Endothelial cell of umbilical vein (primary cell): ENCODE data around the gene USP7. TPM values are rescaled to one million over a fixed set of nuclear protein-coding genes. Genes with fewer than 3 reads are reported as not detected.

Experiments
- BruUV-seq: library from RNA; stranded (reverse); fragments of 400-500 nt; replicated peaks from 2 replicates; lab custom pipeline; 2021; lab: Mats Ljungman, UMichigan
- CTCF ChIA-PET: fragments of 300-600, 350-600 bp; sonication (Branson Sonifier 250); formaldehyde crosslinking; loops from one replicate; lab custom pipeline; 2021; ENCODE audit warnings: antibody characterized with exemption, inconsistent platforms; lab: Charles Lee
- POLR2A ChIA-PET: fragments of 300-600, 350-600 bp; sonication (Branson Sonifier 250); formaldehyde crosslinking; loops from one replicate; lab custom pipeline; 2021; ENCODE audit warnings: antibody characterized with exemption, inconsistent platforms; lab: Charles Lee
- DNase-seq: peaks from one replicate; pipeline ENCODE4 v3.0.0-alpha.2; 2011; ENCODE audit warnings: low read depth, low spot score
- FAIRE-seq: peaks from 2 replicates; lab custom pipeline; 2011; peaks lifted over from hg19 to GRCh38; lab: Jason Lieb, UNC
- H2AFZ ChIP-seq: 2 replicates; pipeline ENCODE4 v1.6.0; 2012; ENCODE audit warnings: low read depth, low read length, control low read depth, inconsistent platforms
- H3K27ac ChIP-seq: 2 replicates; pipeline ENCODE4 v1.5.1; 2011; ENCODE audit warnings: low read depth, mild to moderate bottlenecking, control low read depth, low read length, moderate library complexity; ENCODE audit not compliant: insufficient read depth
- H3K27me3 ChIP-seq, 2 experiments: 2 replicates each; pipeline versions ENCODE4 v1.6.0 to v1.6.1; 2011; ENCODE audit warnings: low read length in 2 of 2, mixed read lengths in 1 of 2; ENCODE audit not compliant: control insufficient read depth in 2 of 2, insufficient read depth in 2 of 2
- H3K36me3 ChIP-seq, 2 experiments: 2 replicates in 1 of 2; 3 replicates in 1 of 2; pipeline ENCODE4 v1.5.1; 2011; ENCODE audit warnings: low read length in 2 of 2, mild to moderate bottlenecking in 1 of 2, moderate library complexity in 1 of 2; ENCODE audit not compliant: control insufficient read depth in 2 of 2, insufficient read depth in 2 of 2; ENCODE audit errors: extremely low read depth in 1 of 2
- H3K4me1 ChIP-seq: 3 replicates; pipeline ENCODE4 v1.5.1; 2011; ENCODE audit warnings: mild to moderate bottlenecking, low read length; ENCODE audit not compliant: control insufficient read depth, insufficient read depth; ENCODE audit errors: extremely low read depth
- H3K4me2 ChIP-seq: 2 replicates; pipeline ENCODE4 v1.6.1; 2011; ENCODE audit warnings: low read length, control low read depth, mixed read lengths; ENCODE audit not compliant: insufficient read depth
- H3K4me3 ChIP-seq, 3 experiments: fragments of 200-600 bp in 1 of 3; sonication (generic), shearing (Covaris generic) in 1 of 3; replicated peaks in 1 of 3; 2 replicates each; pipeline ENCODE4 v1.5.1; 2011 to 2016; ENCODE audit warnings: control low read depth in 3 of 3, low read length in 3 of 3, mild to moderate bottlenecking in 2 of 3, inconsistent platforms in 1 of 3, low read depth in 1 of 3, moderate library complexity in 1 of 3; ENCODE audit not compliant: insufficient read depth in 1 of 3
- H3K79me2 ChIP-seq: 2 replicates; pipeline ENCODE4 v1.6.0; 2012; ENCODE audit warnings: low read length, inconsistent platforms; ENCODE audit not compliant: control insufficient read depth, insufficient read depth
- H3K9ac ChIP-seq: replicated peaks from 2 replicates; pipeline ENCODE3; 2011; ENCODE audit warnings: low read length, control low read depth; ENCODE audit not compliant: insufficient read depth; ENCODE audit errors: extremely low read depth
- H3K9me1 ChIP-seq: replicated peaks from 3 replicates; pipeline ENCODE4 v1.6.0; 2011; ENCODE audit warnings: mild to moderate bottlenecking, low read length; ENCODE audit not compliant: control insufficient read depth, insufficient read depth; ENCODE audit errors: extremely low read depth
- H3K9me3 ChIP-seq: replicated peaks from 2 replicates; pipeline ENCODE4 v1.5.1; 2012; ENCODE audit warnings: low read length, inconsistent platforms; ENCODE audit not compliant: control insufficient read depth, insufficient read depth
- H4K20me1 ChIP-seq: replicated peaks from 2 replicates; pipeline ENCODE3; 2011; ENCODE audit warnings: mild to moderate bottlenecking, low read length; ENCODE audit not compliant: control insufficient read depth, insufficient read depth; ENCODE audit errors: extremely low read depth
- CTCF ChIP-seq, 2 donors: IDR thresholded peaks; 1 replicate in 1 of 2; 2 replicates in 1 of 2; pipeline ENCODE4 v1.5.1; 2011; ENCODE audit warnings: low read length in 2 of 2, mild to moderate bottlenecking in 2 of 2, moderate library complexity in 2 of 2, control low read depth in 1 of 2, inconsistent platforms in 1 of 2, low read depth in 1 of 2; ENCODE audit not compliant: insufficient read depth in 1 of 2; ENCODE audit errors: extremely low read depth in 1 of 2
- EZH2 ChIP-seq: IDR thresholded peaks from 2 replicates; pipeline ENCODE4 v1.6.1; 2012; ENCODE audit warnings: borderline replicate concordance, low read depth, mild to moderate bottlenecking, moderate library complexity, low read length, inconsistent platforms; ENCODE audit not compliant: severe bottlenecking
- FOS ChIP-seq: IDR thresholded peaks from 2 replicates; pipeline ENCODE4 v1.6.1; 2011; ENCODE audit warnings: mild to moderate bottlenecking, low read length, moderate library complexity, borderline replicate concordance; ENCODE audit not compliant: insufficient read depth
- GATA2 ChIP-seq: IDR thresholded peaks from 2 replicates; pipeline ENCODE4 v1.7.0; 2011; ENCODE audit warnings: low read depth, mild to moderate bottlenecking, moderate library complexity, mixed read lengths, low read length; ENCODE audit not compliant: insufficient read length, insufficient read depth
- JUN ChIP-seq: IDR thresholded peaks from 2 replicates; pipeline ENCODE4 v1.6.1; 2011; ENCODE audit warnings: borderline replicate concordance, low read depth; ENCODE audit not compliant: insufficient read length, insufficient read depth
- MAX ChIP-seq: IDR thresholded peaks from 2 replicates; pipeline ENCODE4 v1.6.1; 2011; ENCODE audit not compliant: insufficient read depth, insufficient read length
- MYC ChIP-seq: IDR thresholded peaks from one replicate; pipeline ENCODE4 v1.6.1; 2011; ENCODE audit warnings: mild to moderate bottlenecking, low read depth, low read length
- POLR2A ChIP-seq: IDR thresholded peaks from 2 replicates; pipeline ENCODE4 v1.6.1; 2012; ENCODE audit warnings: low read depth, mild to moderate bottlenecking, control low read depth, low read length
- POLR2AphosphoS5 ChIP-seq: IDR thresholded peaks from 2 replicates; pipeline ENCODE4 v1.6.1; 2012; ENCODE audit warnings: low read depth, mild to moderate bottlenecking, control low read depth, low read length, moderate library complexity; ENCODE audit not compliant: insufficient read depth
- dilution Hi-C: fragments of 300-500 bp; cut with MboI; formaldehyde crosslinking; loops from one replicate; pipeline ENCODE4 v1.15.0; 2019; ENCODE audit warnings: low sequenced_read_pairs; ENCODE audit not compliant: extremely low pct_ligation_motif_present
- intact Hi-C: fragments of 100-400 bp; cut with micrococcal nuclease; formaldehyde crosslinking; loops from one replicate; pipeline ENCODE4 v1.10.0; 2022
- polyA plus RNA-seq, 4 experiments: library from polyadenylated mRNA; depleted of rRNA in 3 of 4; stranded (reverse) in 3 of 4; unstranded in 1 of 4; fragments of >200 nt; gene quantifications; 2 replicates each; pipeline versions ENCODE4 v1.2.1 to v1.2.3, GENCODE V29; 2011 to 2012; ENCODE audit warnings: missing spikeins in 1 of 4
- total RNA-seq: library from RNA; stranded (reverse); gene quantifications from 2 replicates; pipeline ENCODE4 v1.2.3, GENCODE V29; 2021

USP7 gene
- total and polyA plus RNA-seq, 2 donors (not counting 3 experiments of a cell fraction or from before 2014, with no cell fraction given) = 17.7 to 130 TPM

GRCh38 chr16:8901320-8901861 lies 62.3 kb downstream of the USP7 start:
- CTCF ChIA-PET = interaction anchor here (1.1 to 7.3 kb wide), 4 partner anchors 12 to 233 kb away, joined by 3 to 32 read pairs (median 5); no protein-coding TSS in a partner anchor
- TF ChIP-seq GATA2 (no peak), POLR2AphosphoS5 (no peak), JUN (no peak), MYC (no peak), CTCF (IDR thresholded peaks at IDR 0.05; ENCODE audit: extremely low read depth in 1 of 2, insufficient read depth in 1 of 2, low read depth in 1 of 2, low read length in 2 of 2) (no peak), FOS (no peak), MAX (no peak), EZH2 (no peak), POLR2A (no peak)
- H3K27me3 ChIP-seq = no peaks in the 10 kb centered on the region
- H3K36me3 ChIP-seq = peaks cover 55 to 59% of the 10 kb centered on the region in 2 experiments
- no peak overlapping the region for H3K4me3 ChIP-seq
- H3K4me1 ChIP-seq = no peaks in the 10 kb centered on the region
- H3K9me1 ChIP-seq = no peaks in the 10 kb centered on the region
- no peak overlapping the region for H3K4me2 ChIP-seq
- intact Hi-C loops = no loop called here
- H2AFZ ChIP-seq = no peak overlapping the region
- no TSS peak for BruUV-seq
- POLR2A ChIA-PET = interaction anchor here (0.6 kb wide), 1 partner anchor 34 kb away, joined by 3 read pairs; no protein-coding TSS in a partner anchor
- DNase-seq (no peak), FAIRE-seq (no peak)
- no peaks in the 10 kb centered on the region for H4K20me1 ChIP-seq
- H3K9me3 ChIP-seq = no peaks in the 10 kb centered on the region
- H3K79me2 ChIP-seq = peaks cover 3% of the 10 kb centered on the region
- dilution Hi-C loops = no loop called here
- H3K27ac ChIP-seq = no peak overlapping the region
- no peak overlapping the region for H3K9ac ChIP-seq
